ENCODE results near the gene DLGAP1. TPM values are rescaled to one million over a fixed set of nuclear protein-coding genes. Genes with fewer than 3 reads are reported as not detected.

The DLGAP1 gene
- total and polyA plus RNA-seq, 4 donors: 0.54 to 11.8 (median 3.1) TPM

DNA sequence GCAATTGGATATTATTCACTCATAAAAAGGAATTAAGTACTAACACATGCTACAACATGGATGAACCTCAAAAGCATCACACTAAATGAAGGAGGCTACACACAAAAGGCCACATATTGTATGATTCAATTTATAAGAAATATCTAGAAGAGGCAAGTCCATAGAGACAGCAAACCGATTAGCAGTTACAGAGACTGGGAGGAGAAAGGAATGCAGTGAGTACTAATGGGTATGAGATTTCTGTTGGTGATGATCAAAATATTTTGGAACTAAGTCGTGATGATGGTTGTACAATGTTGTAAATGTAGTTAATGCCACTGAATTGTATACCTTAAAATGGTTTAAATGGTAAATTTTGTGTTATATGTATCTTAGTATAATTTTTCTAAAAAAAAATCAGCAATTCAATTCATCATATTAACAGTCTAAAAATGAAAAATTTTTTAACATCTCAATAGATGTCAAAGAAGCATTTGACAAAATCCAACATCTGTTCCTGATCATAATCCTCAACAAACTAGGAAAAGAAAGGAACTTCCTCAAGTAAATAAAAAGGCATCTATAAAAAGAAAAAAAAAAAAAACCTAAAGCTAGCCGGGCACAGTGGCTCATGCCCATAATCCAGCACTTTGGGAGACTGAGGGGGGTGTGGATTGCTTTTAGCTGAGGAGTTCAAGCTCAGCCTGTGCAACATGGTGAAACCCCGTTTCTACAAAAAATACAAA, 907.1 kb downstream of the DLGAP1 start:
- WGBS, 2 donors: 79 to 82% methylated on average over 4 of the region's 4 CpGs
- no peak for DNase-seq
- H3K4me3 ChIP-seq: no peak overlapping the region

DNA sequence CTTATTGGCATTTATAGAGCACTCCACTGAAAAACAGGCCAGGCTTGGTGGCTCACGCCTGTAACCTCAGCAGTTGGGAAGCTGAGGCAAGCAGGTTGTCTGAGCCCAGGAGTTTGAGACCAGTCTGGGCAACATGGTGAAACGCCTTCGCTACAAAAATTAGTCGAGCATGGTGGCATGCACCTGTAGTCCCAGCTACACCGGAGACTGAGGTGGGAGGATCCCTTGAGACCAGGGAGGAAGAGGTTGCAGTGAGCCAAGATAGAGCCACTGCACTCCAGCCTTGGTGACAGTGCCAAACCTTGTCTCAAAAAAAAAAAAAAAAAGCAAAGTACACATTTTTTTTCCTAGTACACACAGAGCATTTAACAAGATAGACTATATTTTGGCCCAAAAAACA, 909.0 kb downstream of the DLGAP1 start:
- DNase-seq: no peak
- Histone ChIP-seq H3K9me3 (ENCODE audit: control insufficient read depth in 4 of 4, insufficient read depth in 3 of 4, low read length in 3 of 4) (no peaks in the 10 kb centered on the region), H3K27me3 (ENCODE audit: control insufficient read depth in 3 of 3, insufficient read depth in 3 of 3, low read length in 2 of 3) (no peaks in the 10 kb centered on the region), H3K27ac (ENCODE audit: low read depth in 1 of 2, low read length in 1 of 2) (no peak overlapping the region), H3K4me3 (no peak overlapping the region), H3K4me1 (ENCODE audit: control insufficient read depth in 5 of 5, insufficient read depth in 5 of 5, low read length in 5 of 5) (no peaks in the 10 kb centered on the region), H3K9ac (ENCODE audit: insufficient read depth in 1 of 2, low read length in 2 of 2) (no peak overlapping the region), H3K36me3 (ENCODE audit: control insufficient read depth in 4 of 4, insufficient read depth in 4 of 4, low read length in 4 of 4) (no peaks in the 10 kb centered on the region)
- no peak for TF ChIP-seq CTCF (IDR thresholded peaks at IDR 0.05; ENCODE audit: control extremely low read depth, extremely low read depth)
- 95 to 96% methylated on average over 5 of the region's 5 CpGs for WGBS, 2 donors
- no peak for ATAC-seq (ENCODE audit: insufficient read depth, low FRiP score)

More for the DNA sequence above, 907.1 kb downstream of the DLGAP1 start:
- no peak for ATAC-seq (ENCODE audit: insufficient read depth, low FRiP score)
- H3K27ac ChIP-seq (ENCODE audit: low read depth in 1 of 2, low read length in 1 of 2): no peak overlapping the region
- no peaks in the 10 kb centered on the region for H3K36me3 ChIP-seq (ENCODE audit: control insufficient read depth in 4 of 4, insufficient read depth in 4 of 4, low read length in 4 of 4)
- no peaks in the 10 kb centered on the region for H3K4me1 ChIP-seq (ENCODE audit: control insufficient read depth in 5 of 5, insufficient read depth in 5 of 5, low read length in 5 of 5)
- no peak for TF ChIP-seq CTCF (IDR thresholded peaks at IDR 0.05; ENCODE audit: control extremely low read depth, extremely low read depth)
- H3K27me3 ChIP-seq (ENCODE audit: control insufficient read depth in 3 of 3, insufficient read depth in 3 of 3, low read length in 2 of 3): no peaks in the 10 kb centered on the region
- no peak overlapping the region for H3K9ac ChIP-seq (ENCODE audit: insufficient read depth in 1 of 2, low read length in 2 of 2)
- H3K9me3 ChIP-seq (ENCODE audit: control insufficient read depth in 4 of 4, insufficient read depth in 3 of 4, low read length in 3 of 4): no peaks in the 10 kb centered on the region

DNA sequence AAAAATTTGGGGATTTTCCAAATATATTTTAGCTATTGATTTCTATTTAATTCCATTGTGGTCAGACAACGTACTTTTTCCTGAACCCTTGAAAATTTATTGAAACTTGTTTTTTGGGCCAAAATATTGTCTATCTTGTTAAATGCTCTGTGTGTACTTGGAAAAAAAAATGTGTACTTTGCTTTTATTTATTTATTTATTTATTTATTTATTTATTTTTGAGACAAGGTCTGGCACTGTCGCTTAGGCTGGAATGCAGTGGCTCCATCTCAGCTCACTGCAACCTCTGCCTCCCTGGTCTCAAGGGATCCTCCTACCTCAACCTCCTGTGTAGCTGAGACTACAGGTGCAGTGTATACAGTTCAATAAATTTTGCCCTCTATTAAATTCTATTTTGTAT, 910.6 kb downstream of the DLGAP1 start:
- ATAC-seq (ENCODE audit: insufficient read depth, low FRiP score) (no peak), DNase-seq (no peak)
- no peak for TF ChIP-seq CTCF (IDR thresholded peaks at IDR 0.05; ENCODE audit: control extremely low read depth, extremely low read depth)
- Histone ChIP-seq H3K9me3 (ENCODE audit: control insufficient read depth in 4 of 4, insufficient read depth in 3 of 4, low read length in 3 of 4) (no peaks in the 10 kb centered on the region), H3K4me3 (no peak overlapping the region), H3K27ac (ENCODE audit: low read depth in 1 of 2, low read length in 1 of 2) (no peak overlapping the region), H3K9ac (ENCODE audit: insufficient read depth in 1 of 2, low read length in 2 of 2) (no peak overlapping the region), H3K4me1 (ENCODE audit: control insufficient read depth in 5 of 5, insufficient read depth in 5 of 5, low read length in 5 of 5) (no peaks in the 10 kb centered on the region), H3K27me3 (ENCODE audit: control insufficient read depth in 3 of 3, insufficient read depth in 3 of 3, low read length in 2 of 3) (no peaks in the 10 kb centered on the region), H3K36me3 (ENCODE audit: control insufficient read depth in 4 of 4, insufficient read depth in 4 of 4, low read length in 4 of 4) (no peaks in the 10 kb centered on the region)
- 95% methylated on average over 2 of the region's 2 CpGs for WGBS, 2 donors

Data from lung (tissue), 12 donors.